K562 (cell line): ENCODE results near the gene PKDREJ. TPM values are rescaled to one million over a fixed set of nuclear protein-coding genes. Genes with fewer than 3 reads are reported as not detected.
A peak's percentile ranks its signal among the peaks of the same experiment; 100 is the strongest.
"Not testable (repeated sequence)": the region's sequence is repeated elsewhere in the genome, so short reads cannot be mapped to it uniquely, and the experiment has no call there.

Experiments
- ATAC-seq: fragments of 200-7000 bp; cut with Tn5 transposase; 3 replicates; pipeline ENCODE4 v1.9.1; 2020; ENCODE audit warnings: moderate library complexity
- BruUV-seq: library from RNA; stranded (reverse); fragments of 400-500 nt; replicated peaks from 2 replicates; lab custom pipeline; 2021; lab: Mats Ljungman, UMichigan
- CTCF ChIA-PET: fragments of 300-600 bp; formaldehyde crosslinking; extraction: SDS; loops from one replicate; lab custom pipeline; 2021; ENCODE audit warnings: low intra/inter-chr PET ratio; lab: Yijun Ruan, JAX
- POLR2A ChIA-PET: fragments of 300-600, 350-650 bp; sonication (Branson Sonifier 250); formaldehyde crosslinking; extraction: SDS; loops from one replicate; lab custom pipeline; 2021; ENCODE audit warnings: antibody characterized with exemption, inconsistent platforms; lab: Yijun Ruan, JAX
- DNase-seq, 4 experiments: peaks; one replicate each; pipeline versions ENCODE4 v3.0.0 to v3.0.0-alpha.2; 2011 to 2018; ENCODE audit warnings: low spot score in 3 of 4, mixed read lengths in 3 of 4; ENCODE audit errors: extremely low read depth in 1 of 4
- FAIRE-seq: peaks from 2 replicates; lab custom pipeline; 2011; peaks lifted over from hg19 to GRCh38; lab: Jason Lieb, UNC
- H2AFZ ChIP-seq: 2 replicates; pipeline ENCODE4 v1.6.0; 2011; ENCODE audit warnings: low read depth, low read length, control low read depth, inconsistent platforms
- H3K27ac ChIP-seq: fragments of 200-600 bp; 3 replicates; pipeline ENCODE4 v1.8.0; 2011; ENCODE audit warnings: low read depth, mild to moderate bottlenecking, control low read depth, inconsistent platforms, low read length, moderate library complexity, mixed read lengths; ENCODE audit errors: extremely low read depth
- H3K27me3 ChIP-seq, 2 experiments: fragments of 300-600 bp in 1 of 2; 2 replicates in 1 of 2; 3 replicates in 1 of 2; pipeline versions ENCODE4 v1.6.0 to v1.8.0; 2011; ENCODE audit warnings: inconsistent platforms in 2 of 2, low read length in 2 of 2, mild to moderate bottlenecking in 1 of 2, mixed read lengths in 1 of 2, moderate library complexity in 1 of 2; ENCODE audit not compliant: control insufficient read depth in 2 of 2, insufficient read depth in 2 of 2
- H3K36me3 ChIP-seq: fragments of 300-600 bp; 3 replicates; pipeline ENCODE4 v1.8.0; 2011; ENCODE audit warnings: mild to moderate bottlenecking, low read length, inconsistent platforms; ENCODE audit not compliant: control insufficient read depth, insufficient read depth
- H3K4me1 ChIP-seq, 2 experiments: fragments of 200-600 bp in 1 of 2; replicated peaks in 1 of 2; 2 replicates in 1 of 2; 3 replicates in 1 of 2; pipeline versions ENCODE4 v1.5.1 to v1.8.0; 2011; ENCODE audit warnings: inconsistent platforms in 2 of 2, low read length in 2 of 2, mild to moderate bottlenecking in 1 of 2, mixed read lengths in 1 of 2, moderate library complexity in 1 of 2; ENCODE audit not compliant: control insufficient read depth in 2 of 2, insufficient read depth in 2 of 2
- H3K4me2 ChIP-seq: 2 replicates; pipeline ENCODE4 v1.6.1; 2011; ENCODE audit warnings: low read length, control low read depth, inconsistent platforms, mixed read lengths; ENCODE audit not compliant: insufficient read depth
- H3K4me3 ChIP-seq: fragments of 200-600 bp; sonication (generic), shearing (Covaris generic); 2 replicates; pipeline ENCODE4 v1.5.1; 2016; ENCODE audit warnings: control low read depth, inconsistent platforms
- H3K79me2 ChIP-seq: fragments of 200-600 bp; 3 replicates; pipeline ENCODE4 v1.8.0; 2011; ENCODE audit warnings: low read length, inconsistent platforms; ENCODE audit not compliant: control insufficient read depth, insufficient read depth
- H3K9ac ChIP-seq, 2 experiments: 2 replicates each; pipeline versions ENCODE4 v1.6.0 to v1.6.1; 2011; ENCODE audit warnings: low read depth in 2 of 2, low read length in 2 of 2, control low read depth in 1 of 2, inconsistent platforms in 1 of 2, mild to moderate bottlenecking in 1 of 2, mixed read lengths in 1 of 2; ENCODE audit not compliant: insufficient read depth in 1 of 2
- H3K9me1 ChIP-seq: one replicate; pipeline ENCODE4 v1.6.0; 2011; ENCODE audit warnings: inconsistent platforms, mild to moderate bottlenecking, low read length, moderate library complexity; ENCODE audit not compliant: control insufficient read depth, insufficient read depth
- H3K9me3 ChIP-seq: replicated peaks from 2 replicates; pipeline ENCODE4 v1.5.1; 2011; ENCODE audit warnings: low read depth, low read length, inconsistent platforms; ENCODE audit not compliant: control insufficient read depth, insufficient read depth
- H4K20me1 ChIP-seq: replicated peaks from 2 replicates; pipeline ENCODE4 v1.6.1; 2011; ENCODE audit warnings: low read length, inconsistent platforms, mixed read lengths; ENCODE audit not compliant: control insufficient read depth, insufficient read depth
- EZH2 ChIP-seq: IDR thresholded peaks from 2 replicates; pipeline ENCODE4 v1.6.1; 2012; ENCODE audit warnings: low read depth, mild to moderate bottlenecking, inconsistent platforms, low read length, borderline replicate concordance
- POLR2AphosphoS2 ChIP-seq: IDR thresholded peaks from 2 replicates; pipeline ENCODE4 v1.6.1; 2012; ENCODE audit warnings: low read length, improper control_type of control experiment
- PTBP1 ChIP-seq: fragments of 200-400 bp; formaldehyde crosslinking; IDR thresholded peaks from 2 replicates; pipeline ENCODE4 v1.6.1; 2017; ENCODE audit warnings: low read depth, low read length
- THRAP3 ChIP-seq: fragments of 450-650 bp; IDR thresholded peaks from 2 replicates; pipeline ENCODE4 v1.6.1; 2016; ENCODE audit warnings: mild to moderate bottlenecking, inconsistent platforms, borderline replicate concordance
- ZNF121 ChIP-seq: sonication (generic); formaldehyde crosslinking; conservative IDR thresholded peaks from 2 replicates; pipeline ENCODE4 v1.8.0; 2022; ENCODE audit warnings: missing genetic modification reagents
- ZNF197 ChIP-seq: fragments of 200-800 bp; sonication (Bioruptor generic); IDR thresholded peaks from 2 replicates; pipeline ENCODE4 v1.6.1; 2016; ENCODE audit warnings: low read depth, missing genetic modification characterization, missing compliant biosample characterization
- WGBS: fragments of 100-300 bp; shearing (Covaris generic); methylation state at CpG from one replicate; pipeline ENCODE4 v1.1.6; 2016; ENCODE audit warnings: low coverage, mixed read lengths; ENCODE audit not compliant: insufficient coverage; ENCODE audit errors: missing lambda C conversion rate; 5-methylcytosine and 5-hydroxymethylcytosine counted together
- in situ Hi-C: fragments of 300-500 bp; cut with MboI; formaldehyde crosslinking; loops from 4 replicates; pipeline ENCODE4 v1.15.0; 2018; ENCODE audit warnings: inconsistent platforms, mixed read lengths
- intact Hi-C: fragments of 100-400 bp; cut with micrococcal nuclease; formaldehyde crosslinking; loops from 2 replicates; pipeline ENCODE4 v1.14.2; 2022
- polyA plus RNA-seq, 8 experiments: library from polyadenylated mRNA; depleted of rRNA in 4 of 8; stranded (reverse) in 5 of 8; unstranded in 3 of 8; fragments of >200 nt; fragmentation: Nextera tagmentation in 2 of 8; fragmentation: Illumina TruSeq in 1 of 8; extraction: Ambion mirVana in 2 of 8; extraction: Trizol in 1 of 8; gene quantifications; 2 replicates each; pipeline versions ENCODE4 v1.2.1 to v1.2.3, GENCODE V29; 2011 to 2014; ENCODE audit warnings: inconsistent platforms in 1 of 8, missing spikeins in 1 of 8
- total RNA-seq, 7 experiments: library from RNA; depleted of rRNA in 6 of 7; stranded (reverse); fragments of >200 nt in 6 of 7; fragmentation: Illumina TruSeq in 2 of 7; extraction: Trizol in 2 of 7; gene quantifications; 2 replicates each; pipeline versions ENCODE4 v1.2.1 to v1.2.3, GENCODE V29; 2011 to 2021; ENCODE audit warnings: low replicate concordance in 1 of 7
- TF ChIP-seq, protein P1 (sequence below): sonication (generic); formaldehyde crosslinking; IDR thresholded peaks from 2 replicates; pipeline ENCODE4 v1.8.1; 2023; ENCODE audit warnings: mild to moderate bottlenecking, missing genetic modification reagents, moderate library complexity

The PKDREJ gene
- total and polyA plus RNA-seq, 9 of the 15 experiments (the other 6 are each of a cell fraction or from before 2014, with no cell fraction given), result 0.03 TPM; not detected in 8

DNA sequence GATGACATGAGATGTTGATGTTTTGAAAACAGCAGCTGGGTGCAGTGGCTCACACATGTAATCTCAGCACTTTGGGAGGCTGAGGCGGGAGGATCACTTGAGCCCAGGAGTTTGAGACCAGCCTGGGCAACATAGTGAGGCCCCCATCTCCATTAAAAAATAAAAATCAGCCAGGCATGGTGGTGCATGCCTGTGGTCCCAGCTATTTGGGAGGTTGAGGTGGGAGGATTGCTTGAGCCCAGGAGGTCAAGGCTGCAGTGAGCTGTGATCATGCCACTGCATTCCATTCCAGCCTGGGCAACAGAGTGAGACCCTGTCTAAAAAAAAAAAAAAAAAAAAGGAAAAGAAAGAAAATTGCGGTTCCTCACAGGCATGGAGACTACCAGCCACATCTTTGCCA lies 49.7 kb upstream of the PKDREJ start:
- H3K4me3 ChIP-seq, DNase-seq, H3K9ac ChIP-seq, H4K20me1 ChIP-seq, H3K27me3 ChIP-seq, ATAC-seq, FAIRE-seq, H3K4me2 ChIP-seq, H3K79me2 ChIP-seq, BruUV-seq, H3K9me1 ChIP-seq, H3K9me3 ChIP-seq, H3K27ac ChIP-seq, H2AFZ ChIP-seq, H3K4me1 ChIP-seq: not testable (repeated sequence)
- CTCF ChIA-PET, result interaction anchor here (4.5 kb wide), 1 partner anchor 190 kb away, joined by 40 read pairs; no protein-coding TSS in a partner anchor
- 100% methylated on average over 1 of the region's 2 CpGs for WGBS
- peaks cover 64% of the 10 kb centered on the region; the same call in 2 of the 3 replicates for H3K36me3 ChIP-seq
- peak; percentile 57 for TF ChIP-seq ZNF121 (CRISPR knock-in tag)
- in situ Hi-C loops (loop anchor here (5.0 to 25.0 kb wide), 2 partner anchors 191 to 301 kb away; no protein-coding TSS in a partner anchor), intact Hi-C loops (loop anchor here (5.0 kb wide), 1 partner anchor 176 kb away; no protein-coding TSS in a partner anchor)
- POLR2A ChIA-PET, result interaction anchor here (0.6 to 1.1 kb wide), 3 partner anchors 8 to 55 kb away, joined by 3 read pairs; no protein-coding TSS in a partner anchor

DNA sequence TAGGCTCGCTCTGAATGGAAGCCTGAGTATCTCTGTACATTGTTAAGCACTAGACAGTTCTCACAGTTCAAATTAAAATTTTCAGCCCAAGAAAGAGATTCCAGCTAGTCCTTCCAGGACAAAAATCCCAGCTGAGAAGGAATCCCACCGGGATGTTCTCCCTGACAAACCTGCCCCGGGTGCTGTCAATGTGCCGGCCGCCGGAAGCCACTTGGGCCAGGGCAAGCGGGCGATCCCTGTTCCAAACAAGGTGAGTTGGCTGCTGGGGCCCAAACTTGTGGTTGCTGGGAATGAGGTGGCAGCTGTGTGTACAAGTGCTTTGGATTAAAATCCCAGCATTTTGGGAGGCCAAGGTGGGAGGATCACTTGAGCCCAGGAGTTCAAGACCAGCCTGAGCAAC lies 48.9 kb upstream of the PKDREJ start:
- Histone ChIP-seq H3K27me3 (no peaks in the 10 kb centered on the region), H3K9me3 (no peaks in the 10 kb centered on the region), H3K4me3 (no peak overlapping the region), H3K27ac (no peak overlapping the region), H2AFZ (no peak overlapping the region), H3K4me2 (no peak overlapping the region), H3K9ac (no peak overlapping the region), H3K4me1 (peaks cover 3 to 4% of the 10 kb centered on the region in 2 experiments; a peak in 3 of 5 replicates), H3K36me3 (peaks cover 56% of the 10 kb centered on the region; the same call in 1 of the 3 replicates)
- DNase-seq, result no peak
- FAIRE-seq, result no peak
- 100% methylated on average over 8 of the region's 8 CpGs for WGBS
- TSS peak; percentile 17 for BruUV-seq
- in situ Hi-C loops, result loop anchor here (5.0 to 25.0 kb wide), 2 partner anchors 190 to 300 kb away; no protein-coding TSS in a partner anchor
- CTCF ChIA-PET, result no interaction called here
- ATAC-seq, result no peak
- POLR2A ChIA-PET, result interaction anchor here (0.7 to 1.1 kb wide), 3 partner anchors 10 to 29 kb away, joined by 3 read pairs; no protein-coding TSS in a partner anchor
- TF ChIP-seq EZH2 (no peak), POLR2AphosphoS2 (no peak), THRAP3 (no peak), ZNF197 (CRISPR knock-in tag) (no peak), PTBP1 (no peak)
- TF ChIP-seq, protein P1, sequence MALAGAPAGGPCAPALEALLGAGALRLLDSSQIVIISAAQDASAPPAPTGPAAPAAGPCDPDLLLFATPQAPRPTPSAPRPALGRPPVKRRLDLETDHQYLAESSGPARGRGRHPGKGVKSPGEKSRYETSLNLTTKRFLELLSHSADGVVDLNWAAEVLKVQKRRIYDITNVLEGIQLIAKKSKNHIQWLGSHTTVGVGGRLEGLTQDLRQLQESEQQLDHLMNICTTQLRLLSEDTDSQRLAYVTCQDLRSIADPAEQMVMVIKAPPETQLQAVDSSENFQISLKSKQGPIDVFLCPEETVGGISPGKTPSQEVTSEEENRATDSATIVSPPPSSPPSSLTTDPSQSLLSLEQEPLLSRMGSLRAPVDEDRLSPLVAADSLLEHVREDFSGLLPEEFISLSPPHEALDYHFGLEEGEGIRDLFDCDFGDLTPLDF, result no peak
- TF ChIP-seq, all 486 proteins: peak for 0
- Histone ChIP-seq H3K9me1 (no peaks in the 10 kb centered on the region), H4K20me1 (no peaks in the 10 kb centered on the region), H3K79me2 (peaks cover 5% of the 10 kb centered on the region)
- intact Hi-C loops, result loop anchor here (5.0 kb wide), 1 partner anchor 175 kb away; no protein-coding TSS in a partner anchor
